Measurements from ENCODE around the gene ZNF749.
"Not testable (repeated sequence)": the region's sequence is repeated elsewhere in the genome, so short reads cannot be mapped to it uniquely, and the experiment has no call there.

ZNF749 gene

GRCh38 chr19:57466489-57466888, 31.4 kb downstream of the ZNF749 start:
- DNase-seq (ENCODE audit: low read depth) = no peak

- DNase-seq (ENCODE audit: low read depth) = no peak
Observed at GRCh38 chr19:57473646-57474045, 38.5 kb downstream of the ZNF749 start.

GRCh38 chr19:57477191-57478008, 42.3 kb downstream of the ZNF749 start, which contains the start of gene ZNF772:
Gene ZNF772 (minus strand): TSS chr19:57477566. CDS start chr19:57477309, 257 bp downstream.
- peak; percentile 97 for DNase-seq (ENCODE audit: low read depth)

GRCh38 chr19:57487477-57488298, 52.6 kb downstream of the ZNF749 start, which contains the start of gene ZNF419:
Gene ZNF419 (plus strand): TSS chr19:57487750. CDS start chr19:57487951, 201 bp downstream.
- peak; percentile 88 for DNase-seq (ENCODE audit: low read depth)

- not testable (repeated sequence) for DNase-seq (ENCODE audit: low read depth)
Observed at GRCh38 chr19:57488299-57488644, 53.1 kb downstream of the ZNF749 start.

All from ELR (cell line).